Cardiac muscle cell (in vitro differentiated cells and primary cell): Measurements from ENCODE around the gene ZNF609. TPM values are rescaled to one million over a fixed set of nuclear protein-coding genes. Genes with fewer than 3 reads are reported as not detected.

Experiments
- DNase-seq, 2 donors: peaks; one replicate each; pipeline versions ENCODE4 v3.0.0 to v3.0.0-alpha.2; 2010 to 2017; ENCODE audit warnings: low read depth in 1 of 2, low spot score in 1 of 2
- H3K27ac ChIP-seq: fragments of 200-600 bp; sonication (generic); 2 replicates; pipeline ENCODE4 v1.5.1; 2016
- H3K27me3 ChIP-seq: fragments of 200-600 bp; sonication (generic); 2 replicates; pipeline ENCODE4 v1.6.0; 2016; ENCODE audit warnings: control low read depth
- H3K36me3 ChIP-seq: fragments of 200-600 bp; sonication (generic); 2 replicates; pipeline ENCODE4 v1.5.1; 2016; ENCODE audit warnings: control low read depth
- H3K4me1 ChIP-seq: fragments of 200-600 bp; sonication (generic); 2 replicates; pipeline ENCODE4 v1.8.1; 2017; ENCODE audit warnings: low read depth, mild to moderate bottlenecking, mixed run types
- H3K4me3 ChIP-seq: fragments of 200-600 bp; sonication (generic); 2 replicates; pipeline ENCODE4 v1.5.1; 2016; ENCODE audit warnings: mild to moderate bottlenecking
- H3K9me3 ChIP-seq: fragments of 200-600 bp; sonication (generic); 2 replicates; pipeline ENCODE4 v1.5.1; 2017; ENCODE audit warnings: low read depth, mild to moderate bottlenecking, control low read depth
- CTCF ChIP-seq: IDR thresholded peaks from 2 replicates; pipeline ENCODE4 v1.5.1; 2012; ENCODE audit warnings: low read depth, mild to moderate bottlenecking, low read length
- polyA plus RNA-seq: library from polyadenylated mRNA; unstranded; fragments of >200 nt; fragmentation: Nextera tagmentation; extraction: Ambion mirVana; gene quantifications from 2 replicates; pipeline ENCODE4 v1.2.1, GENCODE V29; 2016
- total RNA-seq: library from RNA; depleted of rRNA; stranded (reverse); fragments of >200 nt; gene quantifications from 2 replicates; pipeline ENCODE4 v1.2.3, GENCODE V29; 2016

The ZNF609 gene
- total and polyA plus RNA-seq, 2 experiments from 2014 or later, result 25.6 to 41.4 TPM

- no peak overlapping the region for H3K4me3 ChIP-seq
- DNase-seq, result peak in 1 of 2 donors; percentile 67
- no peaks in the 10 kb centered on the region for H3K9me3 ChIP-seq
- peak overlapping the region; percentile 77 for H3K27ac ChIP-seq
- no peaks in the 10 kb centered on the region for H3K36me3 ChIP-seq
- no peaks in the 10 kb centered on the region for H3K27me3 ChIP-seq
- H3K4me1 ChIP-seq, result peaks cover 33% of the 10 kb centered on the region
- no peak for TF ChIP-seq CTCF
These were observed 106.5 kb downstream of the ZNF609 start for GRCh38 chr15:64566629-64567427.

GRCh38 chr15:64568765-64569164 is 108.4 kb downstream of the ZNF609 start:
- no peaks in the 10 kb centered on the region for H3K9me3 ChIP-seq

GRCh38 chr15:64571857-64572291 is 111.5 kb downstream of the ZNF609 start:
- Histone ChIP-seq H3K36me3 (no peaks in the 10 kb centered on the region), H3K27me3 (no peaks in the 10 kb centered on the region), H3K4me3 (no peak overlapping the region), H3K27ac (peak overlapping the region; percentile 58), H3K9me3 (no peaks in the 10 kb centered on the region), H3K4me1 (peaks cover 31% of the 10 kb centered on the region)
- no peak for DNase-seq
- TF ChIP-seq CTCF, result no peak

More at GRCh38 chr15:64568765-64569164, 108.4 kb downstream of the ZNF609 start:
- no peak for DNase-seq
- Histone ChIP-seq H3K36me3 (no peaks in the 10 kb centered on the region), H3K27me3 (no peaks in the 10 kb centered on the region), H3K27ac (no peak overlapping the region), H3K4me3 (no peak overlapping the region), H3K4me1 (peaks cover 28% of the 10 kb centered on the region)
- TF ChIP-seq CTCF, result no peak

GRCh38 chr15:64572856-64573255 is 112.5 kb downstream of the ZNF609 start:
- Histone ChIP-seq H3K27ac (no peak overlapping the region), H3K4me1 (peaks cover 22% of the 10 kb centered on the region), H3K9me3 (no peaks in the 10 kb centered on the region), H3K36me3 (no peaks in the 10 kb centered on the region), H3K27me3 (no peaks in the 10 kb centered on the region), H3K4me3 (no peak overlapping the region)
- no peak for TF ChIP-seq CTCF
- no peak for DNase-seq

- no peak overlapping the region for H3K4me3 ChIP-seq
- H3K27ac ChIP-seq, result peak overlapping the region; percentile 76
- H3K9me3 ChIP-seq, result no peaks in the 10 kb centered on the region
- peaks cover 13% of the 10 kb centered on the region for H3K4me1 ChIP-seq
- H3K36me3 ChIP-seq, result no peaks in the 10 kb centered on the region
- peak in 1 of 2 donors; percentile 34 for DNase-seq
- TF ChIP-seq CTCF, result no peak
- H3K27me3 ChIP-seq, result no peaks in the 10 kb centered on the region
These were observed 114.1 kb downstream of the ZNF609 start for GRCh38 chr15:64574301-64575017.
